Measurements from ENCODE around the gene RHO. TPM values are rescaled to one million over a fixed set of nuclear protein-coding genes. Genes with fewer than 3 reads are reported as not detected.

RHO gene
- total and polyA plus RNA-seq, 2 donors (not counting 3 experiments of a cell fraction or from before 2014, with no cell fraction given): not detected

DNA sequence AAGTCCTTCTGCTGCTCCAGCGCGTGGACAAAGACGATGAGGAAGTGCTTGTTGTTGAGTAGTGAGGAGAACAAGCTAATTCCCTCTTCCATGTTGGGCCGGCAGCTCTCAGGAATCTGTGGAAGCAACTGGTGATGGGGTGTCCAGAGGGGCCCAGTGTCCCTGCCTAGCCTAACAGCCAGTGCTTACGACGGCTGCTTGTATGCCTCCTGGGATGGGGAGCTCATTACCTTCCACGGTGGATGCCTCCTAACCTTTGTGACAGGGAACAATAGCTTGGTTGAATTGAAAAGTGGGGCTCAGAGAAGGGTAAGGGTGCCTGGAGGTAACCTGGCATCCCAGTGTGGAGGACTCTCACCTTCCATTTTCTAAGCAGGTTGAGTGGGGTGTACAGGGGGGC is 37.5 kb downstream of the RHO start:
- FAIRE-seq (no peak), DNase-seq (ENCODE audit: low read depth, low spot score) (no peak)
- H3K4me1 ChIP-seq (ENCODE audit: control insufficient read depth, extremely low read depth, insufficient read depth, low read length): peaks cover 14% of the 10 kb centered on the region
- TF ChIP-seq, protein P1, sequence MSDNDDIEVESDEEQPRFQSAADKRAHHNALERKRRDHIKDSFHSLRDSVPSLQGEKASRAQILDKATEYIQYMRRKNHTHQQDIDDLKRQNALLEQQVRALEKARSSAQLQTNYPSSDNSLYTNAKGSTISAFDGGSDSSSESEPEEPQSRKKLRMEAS (IDR thresholded peaks at IDR 0.05; ENCODE audit: insufficient read depth, insufficient read length): no peak
- no peak for TF ChIP-seq GATA2 (IDR thresholded peaks at IDR 0.05; ENCODE audit: insufficient read depth, insufficient read length, low read depth, low read length)
- intact Hi-C loops (cut with micrococcal nuclease): no loop called here
- no TSS peak for BruUV-seq (replicated peaks)
- no peak overlapping the region for H2AFZ ChIP-seq (ENCODE audit: low read depth, low read length)
- CTCF ChIA-PET: interaction anchor here (0.5 to 2.6 kb wide), 6 partner anchors 11 to 358 kb away, joined by 3 to 24 read pairs (median 4); no protein-coding TSS in a partner anchor
- POLR2A ChIA-PET: interaction anchor here (1.2 kb wide), 1 partner anchor 30 kb away, joined by 3 read pairs; no protein-coding TSS in a partner anchor
- no peaks in the 10 kb centered on the region for H3K9me3 ChIP-seq (replicated peaks; ENCODE audit: control insufficient read depth, insufficient read depth, low read length)
- H3K4me3 ChIP-seq (replicated peaks in 1 of 3; ENCODE audit: insufficient read depth in 1 of 3, low read depth in 1 of 3, low read length in 3 of 3): no peak overlapping the region
- no peaks in the 10 kb centered on the region for H4K20me1 ChIP-seq (replicated peaks; ENCODE audit: control insufficient read depth, extremely low read depth, insufficient read depth, low read length)
- no peaks in the 10 kb centered on the region for H3K27me3 ChIP-seq (ENCODE audit: control insufficient read depth in 2 of 2, insufficient read depth in 2 of 2, low read length in 2 of 2)
- no peaks in the 10 kb centered on the region for H3K9me1 ChIP-seq (replicated peaks; ENCODE audit: control insufficient read depth, extremely low read depth, insufficient read depth, low read length)
- peaks cover 37 to 64% of the 10 kb centered on the region in 2 experiments for H3K36me3 ChIP-seq (ENCODE audit: control insufficient read depth in 2 of 2, extremely low read depth in 1 of 2, insufficient read depth in 2 of 2, low read length in 2 of 2)
- no peak overlapping the region for H3K9ac ChIP-seq (replicated peaks; ENCODE audit: extremely low read depth, insufficient read depth, low read length)
- no peak overlapping the region for H3K4me2 ChIP-seq (ENCODE audit: insufficient read depth, low read length)
- H3K27ac ChIP-seq (ENCODE audit: insufficient read depth, low read depth, low read length): no peak overlapping the region
- no peaks in the 10 kb centered on the region for H3K79me2 ChIP-seq (ENCODE audit: control insufficient read depth, insufficient read depth, low read length)
- dilution Hi-C loops (cut with MboI; ENCODE audit: extremely low pct_ligation_motif_present, low sequenced_read_pairs): no loop called here

DNA sequence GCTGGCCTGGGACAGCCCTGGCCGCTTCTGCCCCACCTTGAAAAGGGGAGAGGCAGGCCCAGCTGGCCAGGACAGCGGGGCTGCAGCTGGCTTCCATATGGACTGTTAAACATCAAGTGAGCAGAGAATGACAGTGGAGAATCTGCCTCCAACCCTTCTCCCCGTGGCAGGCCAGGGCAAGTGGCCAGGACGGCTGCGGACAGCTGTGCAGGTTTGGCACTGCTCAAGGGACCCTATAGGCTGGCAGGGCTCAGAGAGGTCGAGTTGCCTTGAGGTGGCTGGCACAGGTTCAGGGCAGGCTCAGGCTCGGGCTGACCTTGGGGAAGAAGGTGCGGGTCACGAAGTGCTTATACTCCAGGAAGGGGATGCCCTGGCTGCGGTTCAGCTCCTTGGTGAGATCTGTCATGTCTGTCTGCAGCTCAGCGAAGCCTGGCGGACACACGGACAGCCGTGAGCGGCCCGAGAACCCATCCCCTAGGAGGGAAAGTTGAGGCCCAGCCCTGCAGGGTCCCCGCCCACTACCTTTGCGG is 38.8 kb downstream of the RHO start:
- Histone ChIP-seq H3K4me2 (ENCODE audit: insufficient read depth, low read length) (no peak overlapping the region), H3K9ac (replicated peaks; ENCODE audit: extremely low read depth, insufficient read depth, low read length) (no peak overlapping the region), H3K4me1 (ENCODE audit: control insufficient read depth, extremely low read depth, insufficient read depth, low read length) (peaks cover 4% of the 10 kb centered on the region), H4K20me1 (replicated peaks; ENCODE audit: control insufficient read depth, extremely low read depth, insufficient read depth, low read length) (no peaks in the 10 kb centered on the region), H3K79me2 (ENCODE audit: control insufficient read depth, insufficient read depth, low read length) (no peaks in the 10 kb centered on the region), H3K4me3 (replicated peaks in 1 of 3; ENCODE audit: insufficient read depth in 1 of 3, low read depth in 1 of 3, low read length in 3 of 3) (no peak overlapping the region), H3K27ac (ENCODE audit: insufficient read depth, low read depth, low read length) (no peak overlapping the region), H2AFZ (ENCODE audit: low read depth, low read length) (no peak overlapping the region), H3K9me3 (replicated peaks; ENCODE audit: control insufficient read depth, insufficient read depth, low read length) (no peaks in the 10 kb centered on the region), H3K9me1 (replicated peaks; ENCODE audit: control insufficient read depth, extremely low read depth, insufficient read depth, low read length) (no peaks in the 10 kb centered on the region), H3K36me3 (ENCODE audit: control insufficient read depth in 2 of 2, extremely low read depth in 1 of 2, insufficient read depth in 2 of 2, low read length in 2 of 2) (peaks cover 43 to 77% of the 10 kb centered on the region in 2 experiments), H3K27me3 (ENCODE audit: control insufficient read depth in 2 of 2, insufficient read depth in 2 of 2, low read length in 2 of 2) (no peaks in the 10 kb centered on the region)
- intact Hi-C loops (cut with micrococcal nuclease): no loop called here
- POLR2A ChIA-PET: no interaction called here
- CTCF ChIA-PET: interaction anchor here (1.0 to 2.0 kb wide), 4 partner anchors 9 to 77 kb away, joined by 3 to 6 read pairs (median 3); no protein-coding TSS in a partner anchor
- dilution Hi-C loops (cut with MboI; ENCODE audit: extremely low pct_ligation_motif_present, low sequenced_read_pairs): no loop called here
- DNase-seq (ENCODE audit: low read depth, low spot score) (no peak), FAIRE-seq (no peak)
- no TSS peak for BruUV-seq (replicated peaks)
- TF ChIP-seq EZH2 (IDR thresholded peaks at IDR 0.05; ENCODE audit: borderline replicate concordance, low read depth, low read length, severe bottlenecking) (no peak), POLR2A (IDR thresholded peaks at IDR 0.05; ENCODE audit: low read depth, low read length) (peak; percentile 46)

All from endothelial cell of umbilical vein (primary cell).